ENCODE results near the gene ZNF823. TPM values are rescaled to one million over a fixed set of nuclear protein-coding genes. Genes with fewer than 3 reads are reported as not detected.

Gene ZNF823
- total RNA-seq, 2 donors from 2014 or later = 10.7 to 13.1 TPM

GRCh38 chr19:11736696-11737095, 2.0 kb downstream of the ZNF823 start:
- no peaks in the 10 kb centered on the region for H3K9me3 ChIP-seq
- H3K27ac ChIP-seq = no peak overlapping the region
- no peak overlapping the region for H3K9ac ChIP-seq (ENCODE audit: low read depth in 2 of 2, low read length in 2 of 2)
- intact Hi-C loops (cut with DNase I) = no loop called here
- no peak for TF ChIP-seq CTCF (IDR thresholded peaks at IDR 0.05)
- no peaks in the 10 kb centered on the region for H3K36me3 ChIP-seq
- H3K4me1 ChIP-seq = peaks cover 5% of the 10 kb centered on the region
- peak; percentile 31 for DNase-seq
- no peaks in the 10 kb centered on the region for H3K27me3 ChIP-seq
- no peak overlapping the region for H3K4me3 ChIP-seq

DNA sequence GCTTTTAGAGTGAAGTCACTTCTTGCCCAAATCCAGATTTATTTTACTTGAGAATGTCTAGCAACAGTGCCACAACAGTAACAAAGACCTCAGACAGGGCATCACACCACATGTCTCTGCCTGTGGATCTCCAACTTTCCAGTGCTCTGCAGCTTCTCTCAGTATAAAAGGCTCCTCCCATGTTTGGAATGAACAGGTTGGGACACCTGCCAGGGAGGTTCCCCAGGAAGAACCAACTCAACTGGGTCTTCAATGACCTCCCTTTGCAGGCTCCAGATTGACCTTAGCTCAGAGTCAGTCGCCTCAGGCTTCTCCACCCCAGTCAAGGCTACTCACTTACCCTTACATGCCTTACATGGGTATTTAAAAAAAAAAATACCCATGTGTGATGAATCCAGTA, 3.4 kb downstream of the ZNF823 start:
- peak; percentile 56 for DNase-seq
- no peaks in the 10 kb centered on the region for H3K27me3 ChIP-seq
- no peaks in the 10 kb centered on the region for H3K36me3 ChIP-seq
- no peak overlapping the region for H3K9ac ChIP-seq (ENCODE audit: low read depth in 2 of 2, low read length in 2 of 2)
- no peaks in the 10 kb centered on the region for H3K9me3 ChIP-seq
- no peak overlapping the region for H3K27ac ChIP-seq
- intact Hi-C loops (cut with DNase I) = no loop called here
- H3K4me3 ChIP-seq = no peak overlapping the region
- no peak for TF ChIP-seq CTCF (IDR thresholded peaks at IDR 0.05)
- peaks cover 5% of the 10 kb centered on the region for H3K4me1 ChIP-seq

DNA sequence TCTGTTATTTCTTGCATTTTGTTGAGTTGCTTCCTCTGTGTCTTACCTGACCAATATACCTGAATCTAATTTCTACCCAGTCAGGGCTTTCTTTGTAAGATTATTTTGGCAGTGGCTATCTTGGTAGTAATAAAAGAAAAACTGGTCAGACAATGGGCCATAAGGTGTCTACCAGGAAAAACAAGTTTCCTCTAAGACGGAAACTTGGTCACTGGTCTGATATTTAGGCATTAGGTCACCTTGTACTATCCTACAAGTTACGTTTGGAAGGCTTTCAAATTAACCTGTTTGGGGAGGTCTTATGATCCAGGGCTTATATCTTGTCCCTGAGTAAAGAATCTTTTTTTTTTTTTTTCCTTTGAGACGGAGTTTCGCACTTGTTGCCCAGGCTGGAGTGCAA, 9.2 kb downstream of the ZNF823 start:
- H3K4me3 ChIP-seq = no peak overlapping the region
- no peak for DNase-seq
- no peaks in the 10 kb centered on the region for H3K4me1 ChIP-seq
- no peaks in the 10 kb centered on the region for H3K36me3 ChIP-seq
- no peak overlapping the region for H3K9ac ChIP-seq (ENCODE audit: low read depth in 2 of 2, low read length in 2 of 2)
- intact Hi-C loops (cut with DNase I) = no loop called here
- no peaks in the 10 kb centered on the region for H3K27me3 ChIP-seq
- H3K27ac ChIP-seq = no peak overlapping the region
- no peaks in the 10 kb centered on the region for H3K9me3 ChIP-seq
- TF ChIP-seq CTCF (IDR thresholded peaks at IDR 0.05) = no peak

- Histone ChIP-seq H3K9me3 (peaks cover 10% of the 10 kb centered on the region), H3K27ac (no peak overlapping the region), H3K4me1 (no peaks in the 10 kb centered on the region), H3K27me3 (no peaks in the 10 kb centered on the region), H3K4me3 (no peak overlapping the region), H3K36me3 (peaks cover 27% of the 10 kb centered on the region), H3K9ac (ENCODE audit: low read depth in 2 of 2, low read length in 2 of 2) (no peak overlapping the region)
- DNase-seq = no peak
- intact Hi-C loops (cut with DNase I) = no loop called here
- no peak for TF ChIP-seq CTCF (IDR thresholded peaks at IDR 0.05)
These were observed 16.3 kb downstream of the ZNF823 start for GRCh38 chr19:11722414-11722813.

DNA sequence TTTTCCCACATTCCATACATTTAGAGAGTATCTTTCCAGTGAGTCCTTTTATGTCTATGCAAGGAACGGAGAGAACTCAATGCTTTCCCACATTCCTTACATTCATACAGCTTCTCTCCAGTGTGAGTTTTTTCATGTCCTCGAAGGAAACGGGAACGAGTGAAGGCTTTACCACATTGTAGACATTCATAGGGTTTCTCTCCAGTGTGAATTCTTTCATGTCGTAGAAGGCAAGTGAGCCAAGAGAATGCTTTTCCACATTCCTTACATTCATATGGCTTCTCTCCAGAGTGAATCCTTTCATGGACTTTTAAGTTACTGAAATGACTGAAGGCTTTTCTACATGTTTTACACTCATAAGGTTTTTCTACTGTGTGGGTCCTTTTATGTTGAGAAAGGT, 17.1 kb downstream of the ZNF823 start:
- Histone ChIP-seq H3K27ac (no peak overlapping the region), H3K4me1 (no peaks in the 10 kb centered on the region), H3K36me3 (peaks cover 27% of the 10 kb centered on the region), H3K4me3 (no peak overlapping the region), H3K27me3 (no peaks in the 10 kb centered on the region), H3K9me3 (peaks cover 10% of the 10 kb centered on the region), H3K9ac (ENCODE audit: low read depth in 2 of 2, low read length in 2 of 2) (no peak overlapping the region)
- DNase-seq = no peak
- intact Hi-C loops (cut with DNase I) = no loop called here
- TF ChIP-seq CTCF (IDR thresholded peaks at IDR 0.05) = no peak

- Histone ChIP-seq H3K27ac (no peak overlapping the region), H3K36me3 (no peaks in the 10 kb centered on the region), H3K4me1 (no peaks in the 10 kb centered on the region), H3K9me3 (no peaks in the 10 kb centered on the region), H3K9ac (ENCODE audit: low read depth in 2 of 2, low read length in 2 of 2) (no peak overlapping the region), H3K4me3 (no peak overlapping the region), H3K27me3 (no peaks in the 10 kb centered on the region)
- no peak for DNase-seq
- no peak for TF ChIP-seq CTCF (IDR thresholded peaks at IDR 0.05)
- intact Hi-C loops (cut with DNase I) = no loop called here
These were observed 28.4 kb downstream of the ZNF823 start for GRCh38 chr19:11710313-11710712.

Measured in colonic mucosa (tissue), 4 donors.